Measurements from ENCODE around the gene TAF4B.

Gene TAF4B

DNA sequence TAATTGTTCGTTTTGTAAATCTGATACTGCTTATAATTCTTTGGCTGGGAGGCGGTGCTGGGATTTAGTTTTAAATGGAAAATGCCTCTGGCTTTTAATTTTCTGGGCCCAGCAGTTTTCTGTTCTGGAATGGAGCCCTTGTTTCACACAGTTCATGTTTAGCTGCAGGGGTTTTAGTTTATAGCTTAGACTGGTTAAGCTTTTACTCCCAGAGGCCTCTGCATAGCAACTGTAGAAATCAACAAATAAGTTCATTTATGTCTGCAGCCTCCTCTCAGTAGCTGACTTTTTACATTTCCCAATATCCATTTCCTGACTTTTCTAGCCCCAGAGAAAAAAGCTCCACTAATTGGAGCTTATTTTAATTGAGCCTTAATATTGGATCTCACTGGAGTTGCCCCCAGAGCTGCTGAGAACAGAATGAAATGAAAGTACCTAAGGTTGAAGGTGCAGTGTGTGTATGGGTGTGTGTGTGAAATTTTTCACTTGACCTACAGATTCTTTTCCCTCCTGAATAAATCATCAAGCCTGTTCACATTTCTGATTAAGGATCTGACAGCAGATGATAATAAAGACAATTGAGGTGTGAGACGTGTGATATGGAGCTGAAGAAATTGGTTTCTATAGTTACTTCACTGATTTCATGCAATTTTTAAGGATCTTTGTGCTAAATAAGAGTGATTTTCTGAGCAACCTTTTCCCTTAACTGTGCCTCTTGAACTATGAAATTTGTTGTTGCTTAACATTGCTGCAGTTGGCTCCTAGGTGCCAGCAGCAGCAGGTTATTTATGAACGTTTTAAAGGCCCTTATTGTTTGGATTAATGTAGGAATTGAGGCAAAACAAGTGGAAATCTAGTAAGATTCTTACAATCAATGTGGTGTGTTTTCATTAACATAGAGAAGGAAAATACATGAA, 109.6 kb downstream of the TAF4B start:
- H3K27ac ChIP-seq (ENCODE audit: low read length), result peak overlapping the region; percentile 56
- peaks cover 3% of the 10 kb centered on the region for H3K4me1 ChIP-seq (ENCODE audit: control insufficient read depth, insufficient read depth, low read length)
- no peaks in the 10 kb centered on the region for H3K27me3 ChIP-seq (ENCODE audit: control insufficient read depth in 1 of 2, insufficient read depth in 2 of 2, low read length in 2 of 2)
- no peaks in the 10 kb centered on the region for H3K36me3 ChIP-seq (ENCODE audit: control insufficient read depth in 2 of 2, insufficient read depth in 2 of 2, low read length in 2 of 2)
- no peak overlapping the region for H3K9ac ChIP-seq (ENCODE audit: low read length in 2 of 2)
- H3K9me3 ChIP-seq (ENCODE audit: control insufficient read depth in 2 of 2, low read length in 2 of 2), result no peaks in the 10 kb centered on the region
- H3K4me3 ChIP-seq (ENCODE audit: low read length in 2 of 2), result peak overlapping the region in 1 of 2 donors; percentile 23

DNA sequence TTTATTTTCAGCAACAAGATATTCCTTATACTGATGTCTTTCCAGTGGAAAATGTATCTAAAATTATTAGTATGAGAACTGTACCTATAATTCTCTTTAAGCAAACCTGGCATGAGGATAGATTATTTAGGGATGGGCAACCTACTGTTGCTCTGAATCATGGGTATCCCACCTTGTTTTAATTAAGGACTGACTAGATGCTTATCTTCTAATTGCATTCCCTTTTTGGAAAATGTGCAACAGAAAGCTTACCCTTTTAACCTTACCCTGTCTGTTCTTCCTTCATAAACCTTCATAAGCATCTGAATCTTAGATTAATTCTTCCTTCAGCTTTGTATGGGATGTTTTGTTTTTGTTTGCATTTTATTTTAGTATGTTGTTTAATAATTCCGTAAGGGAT, 110.3 kb downstream of the TAF4B start:
- Histone ChIP-seq H3K27me3 (ENCODE audit: control insufficient read depth in 1 of 2, insufficient read depth in 2 of 2, low read length in 2 of 2) (no peaks in the 10 kb centered on the region), H3K9ac (ENCODE audit: low read length in 2 of 2) (no peak overlapping the region), H3K4me3 (ENCODE audit: low read length in 2 of 2) (no peak overlapping the region), H3K9me3 (ENCODE audit: control insufficient read depth in 2 of 2, low read length in 2 of 2) (no peaks in the 10 kb centered on the region), H3K36me3 (ENCODE audit: control insufficient read depth in 2 of 2, insufficient read depth in 2 of 2, low read length in 2 of 2) (no peaks in the 10 kb centered on the region), H3K4me1 (ENCODE audit: control insufficient read depth, insufficient read depth, low read length) (peaks cover 3% of the 10 kb centered on the region), H3K27ac (ENCODE audit: low read length) (no peak overlapping the region)

DNA sequence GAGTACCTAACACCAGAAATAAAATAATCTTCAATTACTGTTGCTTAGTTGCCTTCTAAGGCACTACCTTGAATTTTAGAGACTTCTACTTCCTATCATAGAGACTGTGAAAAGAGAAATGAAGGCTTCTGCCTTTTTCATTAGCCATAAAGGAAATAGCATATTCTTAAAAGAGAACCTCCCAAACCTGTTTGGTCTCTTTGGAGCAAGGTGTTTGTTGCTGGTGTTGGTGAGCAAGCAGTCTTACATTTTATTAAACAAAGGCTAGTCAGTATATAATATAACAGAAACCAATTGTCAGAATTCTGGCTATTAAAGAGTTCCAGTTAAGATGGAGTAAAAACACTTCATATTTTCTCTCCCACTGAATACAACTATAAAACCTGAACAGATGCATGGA, 116.4 kb downstream of the TAF4B start:
- Histone ChIP-seq H3K9ac (ENCODE audit: low read length in 2 of 2) (no peak overlapping the region), H3K9me3 (ENCODE audit: control insufficient read depth in 2 of 2, low read length in 2 of 2) (peaks cover 0 to 4% of the 10 kb centered on the region in 2 donors), H3K27me3 (ENCODE audit: control insufficient read depth in 1 of 2, insufficient read depth in 2 of 2, low read length in 2 of 2) (no peaks in the 10 kb centered on the region), H3K27ac (ENCODE audit: low read length) (no peak overlapping the region), H3K4me1 (ENCODE audit: control insufficient read depth, insufficient read depth, low read length) (no peaks in the 10 kb centered on the region), H3K4me3 (ENCODE audit: low read length in 2 of 2) (no peak overlapping the region), H3K36me3 (ENCODE audit: control insufficient read depth in 2 of 2, insufficient read depth in 2 of 2, low read length in 2 of 2) (no peaks in the 10 kb centered on the region)

DNA sequence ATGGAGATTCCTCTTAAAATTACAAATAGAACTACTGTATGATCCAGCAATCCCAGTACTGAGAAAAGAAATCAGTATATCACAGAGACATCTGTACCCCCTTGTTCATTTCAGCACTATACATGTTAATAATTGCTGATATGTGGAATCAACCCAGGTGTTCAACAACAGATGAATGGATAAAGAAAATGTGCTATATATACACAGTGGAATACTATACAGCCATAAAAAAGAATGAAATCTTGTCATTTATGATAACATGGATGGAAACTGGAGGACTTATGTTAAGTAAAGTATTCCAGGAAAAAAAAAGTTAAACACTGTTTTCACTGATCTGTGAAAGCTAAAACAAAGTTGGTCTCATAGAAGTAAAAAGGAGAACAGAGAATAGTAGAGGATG, 124.7 kb downstream of the TAF4B start:
- Histone ChIP-seq H3K36me3 (ENCODE audit: control insufficient read depth in 2 of 2, insufficient read depth in 2 of 2, low read length in 2 of 2) (no peaks in the 10 kb centered on the region), H3K27me3 (ENCODE audit: control insufficient read depth in 1 of 2, insufficient read depth in 2 of 2, low read length in 2 of 2) (no peaks in the 10 kb centered on the region), H3K4me3 (ENCODE audit: low read length in 2 of 2) (no peak overlapping the region), H3K9ac (ENCODE audit: low read length in 2 of 2) (no peak overlapping the region), H3K4me1 (ENCODE audit: control insufficient read depth, insufficient read depth, low read length) (no peaks in the 10 kb centered on the region), H3K9me3 (ENCODE audit: control insufficient read depth in 2 of 2, low read length in 2 of 2) (peaks cover 0 to 9% of the 10 kb centered on the region in 2 donors), H3K27ac (ENCODE audit: low read length) (no peak overlapping the region)

DNA sequence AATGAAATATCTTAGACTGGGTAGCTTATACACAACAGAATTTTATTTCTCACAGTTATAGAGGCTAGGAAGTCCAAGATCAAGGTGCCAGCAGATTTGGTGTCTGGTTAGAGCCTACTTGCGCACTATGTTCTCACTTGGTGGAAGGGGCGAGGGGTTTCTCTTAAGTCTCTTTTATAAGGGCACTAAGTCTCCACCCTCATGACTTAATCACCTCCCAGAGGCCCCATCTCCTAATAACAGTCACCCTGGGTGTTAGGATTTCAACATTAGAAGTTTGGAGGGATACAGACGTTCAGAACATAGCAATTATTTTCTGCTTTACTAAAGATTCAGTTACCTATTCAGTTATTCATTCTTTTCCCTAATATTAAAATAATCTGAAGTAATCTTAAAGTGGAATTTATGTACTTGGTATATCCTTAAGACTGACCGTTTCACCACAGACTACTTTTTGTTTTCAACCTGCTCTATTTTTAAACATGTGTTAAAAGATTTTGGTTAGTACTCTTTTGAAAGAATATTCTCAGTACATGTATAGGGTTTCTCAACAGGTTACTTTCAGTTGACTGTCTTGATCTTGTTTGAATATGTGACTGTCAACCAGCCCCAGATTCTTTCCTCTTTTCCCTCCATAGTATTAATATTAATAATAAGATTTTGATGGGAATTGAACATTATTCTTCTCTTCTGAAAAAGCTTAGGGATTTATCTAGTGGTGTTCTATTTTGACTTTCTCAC, 130.0 kb downstream of the TAF4B start:
- no peaks in the 10 kb centered on the region for H3K27me3 ChIP-seq (ENCODE audit: control insufficient read depth in 1 of 2, insufficient read depth in 2 of 2, low read length in 2 of 2)
- no peaks in the 10 kb centered on the region for H3K4me1 ChIP-seq (ENCODE audit: control insufficient read depth, insufficient read depth, low read length)
- H3K9ac ChIP-seq (ENCODE audit: low read length in 2 of 2), result no peak overlapping the region
- no peak overlapping the region for H3K4me3 ChIP-seq (ENCODE audit: low read length in 2 of 2)
- no peaks in the 10 kb centered on the region for H3K36me3 ChIP-seq (ENCODE audit: control insufficient read depth in 2 of 2, insufficient read depth in 2 of 2, low read length in 2 of 2)
- no peak overlapping the region for H3K27ac ChIP-seq (ENCODE audit: low read length)
- H3K9me3 ChIP-seq (ENCODE audit: control insufficient read depth in 2 of 2, low read length in 2 of 2), result no peaks in the 10 kb centered on the region

DNA sequence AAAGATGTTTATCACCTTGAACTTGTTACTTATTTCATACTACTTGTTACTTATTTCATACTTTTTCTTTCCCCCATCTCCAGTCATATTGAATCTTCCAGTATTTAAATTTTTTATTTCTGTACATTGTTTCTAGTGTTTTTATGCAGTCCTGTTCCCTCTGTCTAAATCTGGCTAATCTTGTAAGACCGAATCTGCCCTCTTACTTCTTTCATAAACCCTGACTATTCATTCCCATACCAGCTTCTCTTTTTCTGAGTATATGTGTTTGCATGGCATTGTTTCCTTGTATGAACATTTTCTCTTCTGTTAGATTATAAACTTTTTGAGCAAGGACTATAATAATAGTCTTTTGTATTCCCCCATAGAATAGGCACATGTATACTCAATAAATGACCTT, 131.7 kb downstream of the TAF4B start:
- H3K9me3 ChIP-seq (ENCODE audit: control insufficient read depth in 2 of 2, low read length in 2 of 2), result no peaks in the 10 kb centered on the region
- no peak overlapping the region for H3K4me3 ChIP-seq (ENCODE audit: low read length in 2 of 2)
- no peak overlapping the region for H3K9ac ChIP-seq (ENCODE audit: low read length in 2 of 2)
- no peak overlapping the region for H3K27ac ChIP-seq (ENCODE audit: low read length)
- no peaks in the 10 kb centered on the region for H3K4me1 ChIP-seq (ENCODE audit: control insufficient read depth, insufficient read depth, low read length)
- no peaks in the 10 kb centered on the region for H3K27me3 ChIP-seq (ENCODE audit: control insufficient read depth in 1 of 2, insufficient read depth in 2 of 2, low read length in 2 of 2)
- no peaks in the 10 kb centered on the region for H3K36me3 ChIP-seq (ENCODE audit: control insufficient read depth in 2 of 2, insufficient read depth in 2 of 2, low read length in 2 of 2)

DNA sequence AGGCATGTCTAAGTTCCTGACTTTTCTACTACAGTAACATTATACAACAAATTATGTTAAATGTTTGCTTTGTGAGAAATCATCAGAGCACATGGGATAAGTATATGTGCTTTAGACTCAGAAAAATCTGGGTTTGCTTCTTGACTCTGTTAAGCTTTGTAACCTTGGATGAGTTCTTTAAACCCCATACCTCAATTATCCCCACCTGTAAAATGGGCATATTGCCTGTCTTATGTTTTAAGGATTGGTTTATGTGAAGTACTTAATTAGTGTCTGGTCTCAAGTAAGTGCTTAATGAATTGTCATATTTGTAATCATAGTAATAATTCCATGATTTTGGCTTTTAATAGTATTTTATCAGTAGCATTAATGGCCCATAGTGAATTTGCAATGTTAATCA, 135.8 kb downstream of the TAF4B start:
- Histone ChIP-seq H3K4me1 (ENCODE audit: control insufficient read depth, insufficient read depth, low read length) (no peaks in the 10 kb centered on the region), H3K27ac (ENCODE audit: low read length) (no peak overlapping the region), H3K9ac (ENCODE audit: low read length in 2 of 2) (no peak overlapping the region), H3K36me3 (ENCODE audit: control insufficient read depth in 2 of 2, insufficient read depth in 2 of 2, low read length in 2 of 2) (no peaks in the 10 kb centered on the region), H3K27me3 (ENCODE audit: control insufficient read depth in 1 of 2, insufficient read depth in 2 of 2, low read length in 2 of 2) (no peaks in the 10 kb centered on the region), H3K4me3 (ENCODE audit: low read length in 2 of 2) (no peak overlapping the region), H3K9me3 (ENCODE audit: control insufficient read depth in 2 of 2, low read length in 2 of 2) (no peaks in the 10 kb centered on the region)

DNA sequence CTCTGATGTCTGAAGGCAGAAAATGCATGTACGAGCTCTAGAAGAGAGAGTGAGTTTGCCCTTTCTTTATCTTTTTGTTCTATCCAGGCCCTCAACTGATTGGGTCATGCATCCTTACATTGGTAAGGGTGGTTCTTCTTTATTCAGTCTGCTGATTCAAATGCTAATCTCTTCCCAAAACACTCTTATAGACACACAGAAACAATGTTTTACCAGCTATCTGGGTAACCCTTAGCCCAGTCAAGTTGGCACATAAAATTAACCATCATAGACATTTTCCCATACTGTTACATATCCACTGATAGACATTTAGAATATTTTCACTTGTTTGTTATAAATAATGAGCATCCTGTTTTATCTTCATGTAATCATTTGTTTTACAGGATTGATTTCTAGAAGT, 141.2 kb downstream of the TAF4B start:
- no peaks in the 10 kb centered on the region for H3K9me3 ChIP-seq (ENCODE audit: control insufficient read depth in 2 of 2, low read length in 2 of 2)
- no peak overlapping the region for H3K27ac ChIP-seq (ENCODE audit: low read length)
- H3K4me1 ChIP-seq (ENCODE audit: control insufficient read depth, insufficient read depth, low read length), result no peaks in the 10 kb centered on the region
- no peaks in the 10 kb centered on the region for H3K27me3 ChIP-seq (ENCODE audit: control insufficient read depth in 1 of 2, insufficient read depth in 2 of 2, low read length in 2 of 2)
- H3K9ac ChIP-seq (ENCODE audit: low read length in 2 of 2), result no peak overlapping the region
- H3K4me3 ChIP-seq (ENCODE audit: low read length in 2 of 2), result no peak overlapping the region
- H3K36me3 ChIP-seq (ENCODE audit: control insufficient read depth in 2 of 2, insufficient read depth in 2 of 2, low read length in 2 of 2), result no peaks in the 10 kb centered on the region

DNA sequence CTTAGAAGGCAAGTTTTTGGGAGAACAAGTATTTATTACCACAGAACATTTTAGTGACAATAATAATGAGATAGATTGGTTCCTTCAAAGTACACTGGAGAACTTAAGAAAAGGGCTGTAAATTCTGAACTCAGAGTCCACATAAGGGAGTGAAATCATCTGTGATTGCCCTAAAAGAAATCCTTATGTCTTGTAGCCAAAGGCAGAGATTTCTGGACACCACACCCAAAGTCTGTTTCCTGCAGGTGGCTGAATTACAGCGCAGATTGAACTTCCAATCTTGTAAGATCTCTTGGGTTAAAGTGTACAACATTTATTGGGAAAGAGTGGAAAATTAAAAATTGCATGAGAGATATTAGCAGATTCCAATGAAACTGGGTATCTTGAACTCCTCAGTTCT, 143.8 kb downstream of the TAF4B start:
- H3K9me3 ChIP-seq (ENCODE audit: control insufficient read depth in 2 of 2, low read length in 2 of 2), result no peaks in the 10 kb centered on the region
- H3K9ac ChIP-seq (ENCODE audit: low read length in 2 of 2), result no peak overlapping the region
- no peak overlapping the region for H3K27ac ChIP-seq (ENCODE audit: low read length)
- H3K36me3 ChIP-seq (ENCODE audit: control insufficient read depth in 2 of 2, insufficient read depth in 2 of 2, low read length in 2 of 2), result no peaks in the 10 kb centered on the region
- H3K27me3 ChIP-seq (ENCODE audit: control insufficient read depth in 1 of 2, insufficient read depth in 2 of 2, low read length in 2 of 2), result no peaks in the 10 kb centered on the region
- H3K4me1 ChIP-seq (ENCODE audit: control insufficient read depth, insufficient read depth, low read length), result no peaks in the 10 kb centered on the region
- no peak overlapping the region for H3K4me3 ChIP-seq (ENCODE audit: low read length in 2 of 2)

DNA sequence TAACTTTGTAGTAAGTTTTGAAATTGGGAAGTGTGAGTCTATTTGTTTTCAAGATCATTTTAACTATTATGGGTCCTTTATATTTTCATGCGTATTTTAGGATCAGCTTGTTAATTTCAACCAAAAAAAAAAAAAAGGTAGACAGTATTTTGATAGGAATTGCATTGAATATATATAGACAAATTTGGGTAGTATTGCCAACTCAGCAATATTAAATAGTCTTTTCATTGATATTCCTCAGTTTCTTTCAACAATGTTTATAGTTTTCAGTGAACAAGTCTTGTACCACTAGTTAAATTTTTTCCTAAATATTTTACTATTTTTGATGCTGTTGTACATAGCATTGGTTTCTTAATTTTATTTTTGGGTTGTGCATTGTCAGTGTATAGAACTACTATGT, 149.9 kb downstream of the TAF4B start:
- no peaks in the 10 kb centered on the region for H3K4me1 ChIP-seq (ENCODE audit: control insufficient read depth, insufficient read depth, low read length)
- H3K9me3 ChIP-seq (ENCODE audit: control insufficient read depth in 2 of 2, low read length in 2 of 2), result no peaks in the 10 kb centered on the region
- H3K4me3 ChIP-seq (ENCODE audit: low read length in 2 of 2), result no peak overlapping the region
- no peak overlapping the region for H3K9ac ChIP-seq (ENCODE audit: low read length in 2 of 2)
- H3K36me3 ChIP-seq (ENCODE audit: control insufficient read depth in 2 of 2, insufficient read depth in 2 of 2, low read length in 2 of 2), result no peaks in the 10 kb centered on the region
- H3K27me3 ChIP-seq (ENCODE audit: control insufficient read depth in 1 of 2, insufficient read depth in 2 of 2, low read length in 2 of 2), result no peaks in the 10 kb centered on the region
- no peak overlapping the region for H3K27ac ChIP-seq (ENCODE audit: low read length)

DNA sequence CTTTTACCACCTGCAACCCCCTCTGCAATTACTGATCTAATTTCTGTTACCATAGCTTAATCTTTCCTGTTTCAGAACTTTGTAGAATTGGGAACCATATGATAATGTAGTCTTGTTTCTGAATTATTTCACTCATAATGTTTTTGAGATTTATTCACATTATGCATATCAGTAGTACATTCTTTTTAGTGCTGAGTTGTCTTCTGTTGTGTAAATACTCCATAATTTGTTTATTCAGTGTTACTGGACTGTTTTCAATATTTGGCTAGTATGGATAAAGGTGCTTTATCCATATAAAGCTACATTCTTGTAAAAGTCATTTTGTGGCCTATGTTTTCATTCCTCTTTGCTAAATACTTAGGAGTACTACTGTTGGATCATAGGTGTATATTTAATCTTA, 152.5 kb downstream of the TAF4B start:
- H3K4me3 ChIP-seq (ENCODE audit: low read length in 2 of 2), result no peak overlapping the region
- no peaks in the 10 kb centered on the region for H3K4me1 ChIP-seq (ENCODE audit: control insufficient read depth, insufficient read depth, low read length)
- H3K36me3 ChIP-seq (ENCODE audit: control insufficient read depth in 2 of 2, insufficient read depth in 2 of 2, low read length in 2 of 2), result no peaks in the 10 kb centered on the region

More for the DNA sequence above, 152.5 kb downstream of the TAF4B start:
- Histone ChIP-seq H3K27me3 (ENCODE audit: control insufficient read depth in 1 of 2, insufficient read depth in 2 of 2, low read length in 2 of 2) (no peaks in the 10 kb centered on the region), H3K9ac (ENCODE audit: low read length in 2 of 2) (no peak overlapping the region), H3K9me3 (ENCODE audit: control insufficient read depth in 2 of 2, low read length in 2 of 2) (no peaks in the 10 kb centered on the region), H3K27ac (ENCODE audit: low read length) (no peak overlapping the region)

All from stomach smooth muscle (tissue), 2 donors.